Mesendoderm (in vitro differentiated cells): ENCODE data around the gene MCF2L.

Experiments used
- DNase-seq: peaks from one replicate; pipeline ENCODE4 v3.0.0; 2013
- H2AK5ac ChIP-seq: 2 replicates; pipeline ENCODE4 v1.6.1; 2013; ENCODE audit warnings: low read length, inconsistent platforms
- H2BK120ac ChIP-seq: 2 replicates; pipeline ENCODE4 v1.6.1; 2013; ENCODE audit warnings: low read depth, mild to moderate bottlenecking, low read length, moderate library complexity, mixed read lengths
- H2BK15ac ChIP-seq: replicated peaks from 2 replicates; pipeline ENCODE4 v1.6.1; 2013; ENCODE audit warnings: low read depth, mild to moderate bottlenecking, moderate library complexity
- H2BK5ac ChIP-seq: 2 replicates; pipeline ENCODE4 v1.6.1; 2013; ENCODE audit warnings: low read length, inconsistent platforms
- H3K18ac ChIP-seq: 2 replicates; pipeline ENCODE4 v1.6.1; 2013; ENCODE audit warnings: mild to moderate bottlenecking, low read length, mixed read lengths
- H3K23ac ChIP-seq: one replicate; pipeline ENCODE4 v1.6.1; 2013; ENCODE audit warnings: low read length
- H3K27ac ChIP-seq: 2 replicates; pipeline ENCODE4 v1.5.1; 2013; ENCODE audit warnings: low read depth, mild to moderate bottlenecking, inconsistent platforms, low read length, moderate library complexity
- H3K27me3 ChIP-seq: 2 replicates; pipeline ENCODE4 v1.6.1; 2013; ENCODE audit warnings: low read length, control low read depth, mild to moderate bottlenecking, inconsistent platforms; ENCODE audit not compliant: insufficient read depth, poor library complexity
- H3K36me3 ChIP-seq: 2 replicates; pipeline ENCODE4 v1.6.1; 2013; ENCODE audit warnings: low read length, inconsistent platforms; ENCODE audit not compliant: control insufficient read depth, insufficient read depth
- H3K4ac ChIP-seq: one replicate; pipeline ENCODE4 v1.6.1; 2013; ENCODE audit warnings: low read depth, mild to moderate bottlenecking, low read length, moderate library complexity
- H3K4me1 ChIP-seq: 2 replicates; pipeline ENCODE4 v1.6.1; 2013; ENCODE audit warnings: low read depth, low read length, inconsistent platforms; ENCODE audit not compliant: control insufficient read depth
- H3K4me2 ChIP-seq: 2 replicates; pipeline ENCODE4 v1.6.1; 2013; ENCODE audit warnings: low read length
- H3K4me3 ChIP-seq: 2 replicates; pipeline ENCODE4 v1.5.1; 2013; ENCODE audit warnings: mild to moderate bottlenecking, low read length
- H3K56ac ChIP-seq: one replicate; pipeline ENCODE4 v1.6.1; 2013; ENCODE audit warnings: low read length
- H3K79me1 ChIP-seq: 2 replicates; pipeline ENCODE4 v1.6.1; 2013; ENCODE audit warnings: low read length, inconsistent platforms
- H3K79me2 ChIP-seq: 2 replicates; pipeline ENCODE4 v1.6.1; 2013; ENCODE audit warnings: mild to moderate bottlenecking, low read length; ENCODE audit not compliant: control insufficient read depth, insufficient read depth
- H3K9ac ChIP-seq: 2 replicates; pipeline ENCODE4 v1.6.1; 2013; ENCODE audit warnings: low read length, inconsistent platforms
- H4K5ac ChIP-seq: one replicate; pipeline ENCODE4 v1.6.1; 2013; ENCODE audit warnings: low read length
- H4K8ac ChIP-seq: one replicate; pipeline ENCODE4 v1.6.1; 2013; ENCODE audit warnings: low read depth, mild to moderate bottlenecking, control low read depth, low read length, moderate library complexity
- WGBS: extraction: QIAGEN DNeasy Blood & Tissue Kit; methylation state at CpG from one replicate; pipeline ENCODE4 v1.1.7; 2013; ENCODE audit warnings: low lambda C conversion rate, missing lambda C conversion rate; ENCODE audit not compliant: insufficient coverage; ENCODE audit errors: extremely low coverage; 5-methylcytosine and 5-hydroxymethylcytosine counted together

Gene MCF2L

DNA sequence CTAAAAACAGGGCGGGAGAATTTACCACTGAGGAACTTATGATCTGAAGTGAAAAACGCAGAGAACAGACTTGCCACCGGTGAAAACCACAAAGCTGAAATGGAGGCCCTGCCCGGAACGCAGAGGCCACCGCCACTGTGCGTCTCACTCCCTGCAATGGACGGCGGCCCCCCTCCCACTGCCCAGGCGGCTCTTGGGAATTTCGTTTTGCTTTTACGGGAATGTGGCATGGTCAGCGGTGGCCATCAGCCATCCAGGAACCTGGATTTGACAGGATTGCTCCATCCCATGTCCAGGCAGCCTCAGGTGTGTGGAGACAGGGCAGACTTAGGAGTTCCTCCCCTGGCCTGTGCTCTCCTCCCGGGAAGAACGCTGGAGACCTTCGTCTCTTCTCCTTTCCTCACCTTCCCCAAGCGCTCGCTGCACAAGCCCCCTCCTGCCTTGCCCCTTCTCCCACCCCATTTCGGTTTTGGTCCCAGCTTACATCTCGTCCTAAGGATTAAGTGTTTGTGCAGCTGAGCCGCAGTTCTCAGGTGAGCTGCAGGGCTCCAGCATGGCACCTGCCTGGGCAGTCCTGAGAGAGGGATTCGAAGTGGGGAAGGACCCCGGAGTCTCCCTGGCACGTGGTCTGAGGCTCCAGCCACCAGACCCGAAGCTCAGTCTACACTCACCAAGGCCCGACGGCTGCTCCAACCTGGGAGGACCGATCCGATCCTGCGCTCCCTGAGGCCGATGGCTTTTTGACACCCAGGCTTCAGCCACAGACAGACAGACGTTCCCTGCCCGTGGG lies 49.9 kb downstream of the MCF2L start:
- Histone ChIP-seq H3K27ac (no peak overlapping the region), H3K9ac (no peak overlapping the region), H3K79me2 (no peaks in the 10 kb centered on the region), H3K36me3 (no peaks in the 10 kb centered on the region), H3K27me3 (no peaks in the 10 kb centered on the region), H3K56ac (no peak overlapping the region), H3K79me1 (no peaks in the 10 kb centered on the region), H3K4me3 (no peak overlapping the region), H2BK5ac (no peak overlapping the region), H3K4me1 (peaks cover 11% of the 10 kb centered on the region), H2BK120ac (no peak overlapping the region), H3K4ac (no peak overlapping the region), H2BK15ac (no peak overlapping the region), H4K5ac (no peak overlapping the region), H4K8ac (no peak overlapping the region), H2AK5ac (no peak overlapping the region), H3K4me2 (no peak overlapping the region), H3K18ac (no peak overlapping the region), H3K23ac (no peak overlapping the region)
- DNase-seq = no peak
- no CpG with 5 or more reads among the region's 33 CpGs for WGBS

DNA sequence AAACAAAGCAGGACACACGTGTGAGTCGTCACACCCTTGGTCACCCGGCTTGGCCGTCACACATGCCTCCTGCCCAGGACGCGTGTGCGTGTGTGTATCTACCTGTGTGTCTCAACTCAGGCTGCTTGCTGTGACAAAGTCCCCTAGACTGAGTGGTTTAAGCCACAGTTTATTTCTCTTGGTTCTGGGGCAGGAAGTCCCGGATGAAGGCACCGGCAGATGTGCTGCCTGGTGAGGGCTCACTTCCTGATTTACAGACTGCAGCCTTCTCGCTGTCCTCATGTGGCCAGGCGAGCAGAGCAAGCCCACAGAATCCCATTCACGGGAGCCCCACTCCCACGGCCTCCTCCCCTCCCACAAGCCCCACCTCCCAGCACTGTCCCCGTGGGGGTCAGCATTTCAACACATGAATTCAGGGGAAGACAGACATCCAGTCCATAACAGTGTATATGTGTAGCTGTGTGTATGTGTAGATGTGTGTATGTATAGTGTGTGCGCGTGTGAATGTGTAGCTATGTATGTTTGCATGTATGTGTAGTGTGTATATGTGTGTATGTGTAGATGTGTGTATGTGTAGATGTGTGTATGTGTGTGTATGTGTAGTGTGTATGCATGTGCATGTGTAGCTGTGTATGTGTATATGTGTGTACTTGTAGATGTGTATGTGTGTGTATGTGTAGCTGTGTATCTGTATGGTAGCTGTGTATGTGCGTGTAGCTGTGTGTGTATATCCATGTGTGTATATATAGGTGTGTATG lies 51.5 kb downstream of the MCF2L start:
- H3K4me1 ChIP-seq = peaks cover 11% of the 10 kb centered on the region
- H3K4ac ChIP-seq = no peak overlapping the region
- 100% methylated on average over 2 of the region's 17 CpGs for WGBS
- no peak overlapping the region for H2BK15ac ChIP-seq
- H3K56ac ChIP-seq = no peak overlapping the region
- H4K5ac ChIP-seq = no peak overlapping the region
- H3K23ac ChIP-seq = no peak overlapping the region
- H3K79me1 ChIP-seq = no peaks in the 10 kb centered on the region
- no peaks in the 10 kb centered on the region for H3K79me2 ChIP-seq
- no peak overlapping the region for H2BK5ac ChIP-seq
- no peaks in the 10 kb centered on the region for H3K27me3 ChIP-seq
- H3K4me2 ChIP-seq = no peak overlapping the region
- H3K9ac ChIP-seq = no peak overlapping the region
- no peak overlapping the region for H3K18ac ChIP-seq
- no peak overlapping the region for H2BK120ac ChIP-seq
- no peaks in the 10 kb centered on the region for H3K36me3 ChIP-seq
- no peak overlapping the region for H3K4me3 ChIP-seq
- no peak overlapping the region for H4K8ac ChIP-seq
- no peak overlapping the region for H2AK5ac ChIP-seq
- no peak overlapping the region for H3K27ac ChIP-seq
- no peak for DNase-seq

DNA sequence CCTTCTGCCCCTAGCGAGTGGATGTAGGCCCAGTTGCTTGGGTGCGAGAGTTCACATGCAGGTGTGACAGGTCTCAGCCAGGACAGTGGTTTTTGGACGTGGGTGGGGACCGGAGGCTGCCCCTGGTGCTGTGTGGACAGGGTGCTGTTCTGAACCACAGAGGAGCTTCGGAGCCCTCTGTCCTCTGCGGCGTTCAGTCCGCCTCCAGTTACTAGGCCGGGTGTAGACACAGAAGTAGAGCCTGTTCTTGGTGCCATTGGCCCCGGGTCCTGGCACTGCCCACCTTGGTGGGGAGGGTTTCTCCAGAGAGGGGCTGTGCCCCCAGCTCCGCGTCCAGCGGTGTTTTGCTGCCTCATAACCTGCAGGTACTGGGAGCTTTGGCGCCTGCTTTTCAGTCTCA lies 52.4 kb downstream of the MCF2L start:
- no peaks in the 10 kb centered on the region for H3K79me2 ChIP-seq
- H3K27me3 ChIP-seq = no peaks in the 10 kb centered on the region
- H3K9ac ChIP-seq = no peak overlapping the region
- H3K56ac ChIP-seq = peak overlapping the region; percentile 47
- peaks cover 11% of the 10 kb centered on the region for H3K4me1 ChIP-seq
- no peak overlapping the region for H2AK5ac ChIP-seq
- peak overlapping the region; percentile 18 for H2BK5ac ChIP-seq
- no peak overlapping the region for H3K23ac ChIP-seq
- no peak overlapping the region for H2BK15ac ChIP-seq
- H4K5ac ChIP-seq = no peak overlapping the region
- no peaks in the 10 kb centered on the region for H3K79me1 ChIP-seq
- DNase-seq = no peak
- no peak overlapping the region for H3K4me2 ChIP-seq
- no peak overlapping the region for H2BK120ac ChIP-seq
- no peak overlapping the region for H4K8ac ChIP-seq
- peak overlapping the region; percentile 13 for H3K18ac ChIP-seq
- no peak overlapping the region for H3K27ac ChIP-seq
- no peaks in the 10 kb centered on the region for H3K36me3 ChIP-seq
- no CpG with 5 or more reads among the region's 14 CpGs for WGBS
- H3K4me3 ChIP-seq = no peak overlapping the region
- H3K4ac ChIP-seq = peak overlapping the region; percentile 40

DNA sequence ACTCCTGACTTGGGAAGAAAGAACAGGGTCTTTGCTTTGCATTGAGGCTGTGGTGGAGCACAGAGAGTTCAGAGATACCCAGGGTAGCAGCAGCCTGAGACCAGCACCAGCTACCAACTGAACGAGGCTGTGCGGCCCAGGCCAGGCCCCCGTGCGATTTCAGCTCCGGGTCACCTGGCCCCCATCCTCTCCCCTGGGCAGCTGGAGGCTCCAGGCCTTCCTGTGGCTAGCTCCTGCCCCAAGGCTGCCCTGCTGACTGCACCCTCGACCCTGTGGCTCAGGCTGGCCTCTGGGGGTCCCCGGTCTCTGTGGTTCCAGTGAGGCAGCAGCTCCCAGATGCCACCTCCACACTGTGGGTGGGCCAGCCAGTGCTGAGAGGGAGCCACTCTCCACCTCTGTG lies 52.8 kb downstream of the MCF2L start:
- Histone ChIP-seq H3K18ac (peak overlapping the region; percentile 13), H3K9ac (peak overlapping the region; percentile 33), H4K8ac (no peak overlapping the region), H3K79me2 (no peaks in the 10 kb centered on the region), H3K79me1 (no peaks in the 10 kb centered on the region), H2BK15ac (no peak overlapping the region), H3K4me1 (peaks cover 11% of the 10 kb centered on the region), H2BK120ac (no peak overlapping the region), H3K4me3 (no peak overlapping the region), H4K5ac (no peak overlapping the region), H2AK5ac (peak overlapping the region; percentile 2), H2BK5ac (peak overlapping the region; percentile 2), H3K27me3 (no peaks in the 10 kb centered on the region), H3K36me3 (no peaks in the 10 kb centered on the region), H3K23ac (no peak overlapping the region), H3K56ac (peak overlapping the region; percentile 47), H3K27ac (no peak overlapping the region), H3K4ac (peak overlapping the region; percentile 40), H3K4me2 (no peak overlapping the region)
- DNase-seq = no peak
- WGBS = no CpG with 5 or more reads among the region's 7 CpGs

DNA sequence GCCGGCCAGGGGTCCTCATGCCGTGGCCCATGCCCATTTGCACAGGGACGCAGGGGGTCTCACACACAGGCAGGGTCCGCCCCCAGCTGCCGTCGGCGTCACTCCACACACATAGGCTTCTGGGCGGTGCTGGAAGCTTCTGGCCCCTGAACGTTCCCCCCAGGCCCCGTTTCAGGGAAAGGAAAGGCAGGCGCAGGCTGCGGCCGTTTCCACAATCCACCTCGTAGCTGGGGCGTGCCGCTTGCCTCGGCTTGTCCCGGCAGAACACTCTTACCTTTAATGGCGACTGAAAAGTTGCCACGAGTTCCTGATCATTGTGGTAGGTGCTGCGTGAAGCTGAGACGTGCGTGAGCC lies 53.4 kb downstream of the MCF2L start:
- Histone ChIP-seq H3K4me2 (no peak overlapping the region), H3K23ac (no peak overlapping the region), H3K56ac (peak overlapping the region; percentile 82), H3K27me3 (no peaks in the 10 kb centered on the region), H2BK5ac (peak overlapping the region; percentile 75), H2BK120ac (no peak overlapping the region), H3K36me3 (no peaks in the 10 kb centered on the region), H3K4me1 (peaks cover 11% of the 10 kb centered on the region), H3K4ac (peak overlapping the region; percentile 40), H4K5ac (no peak overlapping the region), H3K79me1 (no peaks in the 10 kb centered on the region), H3K79me2 (no peaks in the 10 kb centered on the region), H4K8ac (no peak overlapping the region), H2AK5ac (no peak overlapping the region), H3K27ac (no peak overlapping the region), H2BK15ac (no peak overlapping the region), H3K18ac (peak overlapping the region; percentile 22), H3K4me3 (no peak overlapping the region), H3K9ac (peak overlapping the region; percentile 4)
- DNase-seq = no peak
- WGBS = no CpG with 5 or more reads among the region's 23 CpGs
